GM19240 (cell line): ENCODE results near the gene PAGE4.

Source experiments
- DNase-seq: peaks from one replicate; pipeline ENCODE4 v3.0.0; 2011; ENCODE audit warnings: low spot score; ENCODE audit not compliant: insufficient read length

PAGE4 gene

GRCh38 chrX:49868739-49869138, 39.6 kb downstream of the PAGE4 start:
- DNase-seq, result no peak

DNA sequence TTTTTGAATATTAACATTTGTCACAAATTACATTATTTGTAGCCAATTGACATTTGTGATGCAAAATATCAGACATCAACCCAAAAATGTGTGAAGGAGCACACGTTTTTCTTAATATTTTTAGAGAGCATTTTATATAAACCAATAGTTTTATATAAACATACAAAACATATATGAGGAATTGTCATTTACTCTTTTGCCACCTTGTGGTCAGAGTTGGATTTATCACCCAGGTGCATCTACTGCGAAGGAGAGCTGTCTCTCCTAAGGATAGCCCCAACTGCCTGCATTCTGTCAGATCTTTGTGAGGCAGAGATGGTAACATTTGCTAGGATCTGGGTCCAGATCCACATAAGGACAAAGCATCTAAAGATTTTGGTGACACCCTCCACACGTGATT, 47.6 kb downstream of the PAGE4 start:
- DNase-seq, result peak; percentile 19

GRCh38 chrX:49877397-49878101, 48.4 kb downstream of the PAGE4 start:
- DNase-seq, result no peak

GRCh38 chrX:49878128-49878833, 49.2 kb downstream of the PAGE4 start:
- no peak for DNase-seq

DNA sequence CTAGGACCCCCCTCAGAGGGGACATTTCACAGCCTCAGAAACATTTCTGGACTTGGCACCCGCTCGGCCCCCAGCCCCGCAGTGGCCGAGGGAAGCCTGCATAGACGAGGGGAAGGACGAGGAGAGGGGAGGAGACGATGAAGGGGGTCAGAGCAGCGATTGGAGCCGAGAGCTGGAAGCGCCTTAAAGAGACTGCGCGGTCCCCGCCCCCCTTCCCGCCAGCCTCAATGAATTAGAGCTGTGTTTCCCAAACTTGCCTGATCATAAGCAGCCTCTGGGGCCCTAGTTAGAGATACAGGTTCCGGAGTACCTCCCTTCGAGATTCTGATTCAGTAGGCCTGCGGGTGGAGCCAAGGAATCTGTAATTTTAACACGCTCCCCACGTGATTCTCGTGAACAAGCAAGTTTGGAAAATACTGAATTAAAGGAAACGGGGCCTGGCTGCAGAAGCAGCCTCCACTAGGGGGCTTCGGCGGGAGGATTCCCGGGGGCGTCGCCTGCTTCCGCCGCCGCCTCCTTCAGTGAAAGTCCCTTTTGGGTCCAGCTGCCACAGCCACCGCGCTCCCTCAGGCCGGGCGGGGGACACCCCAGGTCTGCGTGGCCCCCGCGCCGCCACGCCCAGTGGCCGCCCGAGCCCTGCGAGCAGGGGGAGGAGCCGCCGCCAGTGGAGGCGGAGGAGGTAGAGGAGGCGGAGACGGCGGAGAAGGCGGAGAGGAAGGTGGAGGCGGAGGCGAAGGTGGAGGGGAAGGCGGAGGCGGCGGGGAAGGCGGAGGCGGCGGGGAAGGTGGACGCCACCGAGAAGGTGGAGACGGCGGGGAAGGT, 49.9 kb downstream of the PAGE4 start, which contains the start of gene USP27X:
Gene USP27X, plus strand, starts transcription at position 651 of the 822 bp plus-strand sequence. CDS start 824 bp downstream, outside the sequence.
- peak; percentile 18 for DNase-seq

DNA sequence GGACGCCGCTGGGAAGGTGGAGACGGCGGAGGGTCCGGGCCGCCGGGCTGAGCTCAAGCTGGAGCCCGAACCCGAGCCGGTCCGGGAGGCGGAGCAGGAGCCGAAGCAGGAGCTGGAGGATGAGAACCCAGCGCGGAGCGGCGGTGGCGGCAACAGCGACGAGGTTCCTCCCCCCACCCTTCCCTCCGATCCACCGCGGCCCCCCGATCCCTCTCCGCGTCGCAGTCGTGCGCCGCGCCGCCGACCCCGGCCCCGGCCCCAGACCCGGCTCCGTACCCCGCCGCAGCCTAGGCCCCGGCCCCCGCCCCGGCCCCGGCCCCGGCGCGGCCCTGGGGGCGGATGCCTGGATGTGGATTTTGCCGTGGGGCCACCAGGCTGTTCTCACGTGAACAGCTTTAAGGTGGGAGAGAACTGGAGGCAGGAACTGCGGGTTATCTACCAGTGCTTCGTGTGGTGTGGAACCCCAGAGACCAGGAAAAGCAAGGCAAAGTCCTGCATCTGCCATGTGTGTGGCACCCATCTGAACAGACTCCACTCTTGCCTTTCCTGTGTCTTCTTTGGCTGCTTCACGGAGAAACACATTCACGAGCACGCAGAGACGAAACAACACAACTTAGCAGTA, 50.7 kb downstream of the PAGE4 start:
- no peak for DNase-seq

GRCh38 chrX:49880668-49881067, 51.6 kb downstream of the PAGE4 start:
- DNase-seq, result no peak
